ENCODE measurements around the gene MBTPS1.

Gene MBTPS1

GRCh38 chr16:84071121-84071520 is 45.6 kb downstream of the MBTPS1 start:
- DNase-seq, result no peak

GRCh38 chr16:84069540-84069939 is 47.2 kb downstream of the MBTPS1 start:
- no peak for DNase-seq

- no peak for DNase-seq
Measured at GRCh38 chr16:84068783-84069462, 47.8 kb downstream of the MBTPS1 start.

- DNase-seq, result no peak
Measured at GRCh38 chr16:84068041-84068440, 48.7 kb downstream of the MBTPS1 start.

- DNase-seq, result no peak
Measured at GRCh38 chr16:84067640-84068039, 49.1 kb downstream of the MBTPS1 start.

GRCh38 chr16:84065536-84066132 is 51.1 kb downstream of the MBTPS1 start:
- DNase-seq, result peak; percentile 37

- no peak for DNase-seq
Measured at GRCh38 chr16:84063980-84064379, 52.8 kb downstream of the MBTPS1 start.

- DNase-seq, result peak; percentile 69
Measured at GRCh38 chr16:84062734-84063640, 53.8 kb downstream of the MBTPS1 start.

- DNase-seq, result no peak
Measured at GRCh38 chr16:84061236-84061819, 55.4 kb downstream of the MBTPS1 start.

GRCh38 chr16:84059946-84060901 is 56.5 kb downstream of the MBTPS1 start:
- DNase-seq, result no peak

- DNase-seq, result no peak
Measured at GRCh38 chr16:84059111-84059510, 57.6 kb downstream of the MBTPS1 start.

GRCh38 chr16:84058664-84059063 is 58.1 kb downstream of the MBTPS1 start:
- DNase-seq, result no peak

- no peak for DNase-seq
Measured at GRCh38 chr16:84058211-84058610, 58.5 kb downstream of the MBTPS1 start.

- DNase-seq, result no peak
Measured at GRCh38 chr16:84056933-84057332, 59.8 kb downstream of the MBTPS1 start.

GRCh38 chr16:84055801-84056634 is 60.7 kb downstream of the MBTPS1 start:
- DNase-seq, result no peak

- DNase-seq, result no peak
Measured at GRCh38 chr16:84055366-84055765, 61.4 kb downstream of the MBTPS1 start.

GRCh38 chr16:84054916-84055315 is 61.8 kb downstream of the MBTPS1 start:
- no peak for DNase-seq

- DNase-seq, result no peak
Measured at GRCh38 chr16:84054271-84054670, 62.5 kb downstream of the MBTPS1 start.

- no peak for DNase-seq
Measured at GRCh38 chr16:84053237-84053636, 63.5 kb downstream of the MBTPS1 start.

- no peak for DNase-seq
Measured at GRCh38 chr16:84052071-84052622, 64.6 kb downstream of the MBTPS1 start.

GRCh38 chr16:84050316-84050715 is 66.4 kb downstream of the MBTPS1 start:
- no peak for DNase-seq
